Medulla oblongata (tissue), 1 donor: Measurements from ENCODE around the gene AP1M1.
"Not testable (repeated sequence)": the region's sequence is repeated elsewhere in the genome, so short reads cannot be mapped to it uniquely, and the experiment has no call there.

Source experiments
- DNase-seq: peaks from one replicate; pipeline ENCODE4 v3.0.0-alpha.2; 2015; ENCODE audit errors: extremely low spot score

The AP1M1 gene

GRCh38 chr19:16261584-16262368 lies 64.1 kb downstream of the AP1M1 start:
- no peak for DNase-seq

GRCh38 chr19:16262618-16263017 lies 64.9 kb downstream of the AP1M1 start:
- DNase-seq, result no peak

- DNase-seq, result no peak
These were observed 65.5 kb downstream of the AP1M1 start for GRCh38 chr19:16263141-16263761.

- DNase-seq, result no peak
These were observed 67.5 kb downstream of the AP1M1 start for GRCh38 chr19:16265205-16265604.

- no peak for DNase-seq
These were observed 68.3 kb downstream of the AP1M1 start for GRCh38 chr19:16265890-16266585.

- DNase-seq, result no peak
These were observed 68.9 kb downstream of the AP1M1 start for GRCh38 chr19:16266586-16266942.

- DNase-seq, result no peak
These were observed 71.1 kb downstream of the AP1M1 start for GRCh38 chr19:16268676-16269319.

GRCh38 chr19:16272945-16273344 lies 75.2 kb downstream of the AP1M1 start:
- peak; percentile 33 for DNase-seq

GRCh38 chr19:16274447-16274846 lies 76.7 kb downstream of the AP1M1 start:
- DNase-seq, result no peak

GRCh38 chr19:16280306-16280705 lies 82.6 kb downstream of the AP1M1 start:
- no peak for DNase-seq

GRCh38 chr19:16281743-16282142 lies 84.0 kb downstream of the AP1M1 start:
- no peak for DNase-seq

- DNase-seq, result peak; percentile 83
These were observed 85.7 kb downstream of the AP1M1 start for GRCh38 chr19:16283210-16284061.

GRCh38 chr19:16284505-16284904 lies 86.8 kb downstream of the AP1M1 start:
- no peak for DNase-seq

GRCh38 chr19:16285079-16285478 lies 87.4 kb downstream of the AP1M1 start:
- not testable (repeated sequence) for DNase-seq

- peak; percentile 38 for DNase-seq
These were observed 88.2 kb downstream of the AP1M1 start for GRCh38 chr19:16285769-16286498.

- no peak for DNase-seq
These were observed 90.8 kb downstream of the AP1M1 start for GRCh38 chr19:16288544-16288943.

GRCh38 chr19:16289594-16289993 lies 91.9 kb downstream of the AP1M1 start:
- DNase-seq, result no peak

- no peak for DNase-seq
These were observed 93.0 kb downstream of the AP1M1 start for GRCh38 chr19:16290692-16291091.

GRCh38 chr19:16293118-16294091 lies 95.7 kb downstream of the AP1M1 start:
- DNase-seq, result peak; percentile 24

GRCh38 chr19:16295057-16295456 lies 97.3 kb downstream of the AP1M1 start:
- DNase-seq, result no peak
